Hepatocyte (in vitro differentiated cells): ENCODE results near the gene MRPL22.

Source experiments
- CTCF ChIP-seq: fragments of 200-600 bp; sonication (generic); IDR thresholded peaks from 2 replicates; pipeline ENCODE4 v1.5.1; 2016; ENCODE audit warnings: antibody characterized with exemption, mild to moderate bottlenecking; ENCODE audit not compliant: poor library complexity
- EZH2 ChIP-seq: fragments of 200-600 bp; sonication (generic); IDR thresholded peaks from 2 replicates; pipeline ENCODE4 v1.6.1; 2016; ENCODE audit warnings: antibody characterized with exemption, mild to moderate bottlenecking, borderline replicate concordance
- EZH2phosphoT487 ChIP-seq: fragments of 200-600 bp; sonication (generic); IDR thresholded peaks from one replicate; pipeline ENCODE4 v1.6.1; 2018; ENCODE audit warnings: antibody characterized with exemption, mild to moderate bottlenecking, low read depth, moderate library complexity; ENCODE audit not compliant: unreplicated experiment, severe bottlenecking

DNA sequence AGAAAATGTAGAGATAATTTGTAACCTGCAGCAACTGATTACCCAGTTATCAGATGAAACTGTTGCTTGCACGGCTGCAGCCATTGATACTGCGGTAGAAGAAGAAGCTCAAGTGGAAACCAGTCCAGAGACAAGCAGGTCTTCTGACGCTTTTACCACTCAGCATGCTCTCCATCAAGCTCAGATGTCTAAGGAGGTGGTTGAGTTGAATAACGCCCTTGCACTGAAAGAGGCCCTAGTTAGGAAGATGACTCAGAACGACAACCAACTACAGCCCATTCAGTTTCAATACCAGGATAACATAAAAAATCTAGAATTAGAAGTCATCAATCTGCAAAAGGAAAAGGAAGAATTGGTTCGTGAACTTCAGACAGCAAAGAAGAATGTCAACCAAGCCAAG lies 74.4 kb downstream of the MRPL22 start:
- TF ChIP-seq CTCF (no peak), EZH2phosphoT487 (no peak), EZH2 (no peak)
